GM19397 (cell line): ENCODE measurements around the gene C16orf92.

ENCODE experiments used
- ATAC-seq: cut with Tn5 transposase; IDR thresholded peaks from one replicate; pipeline ENCODE4 v1.9.1; 2021; ENCODE audit warnings: mild to moderate bottlenecking, moderate library complexity; ENCODE audit not compliant: unreplicated experiment

The C16orf92 gene

GRCh38 chr16:30053376-30054015, 30.5 kb downstream of the C16orf92 start:
- ATAC-seq, result peak; percentile 9

GRCh38 chr16:30054451-30054850, 31.5 kb downstream of the C16orf92 start:
- no peak for ATAC-seq

GRCh38 chr16:30054959-30055553, 32.1 kb downstream of the C16orf92 start:
- ATAC-seq, result no peak

- no peak for ATAC-seq
Observed at GRCh38 chr16:30060346-30060745, 37.3 kb downstream of the C16orf92 start.

- no peak for ATAC-seq
Observed at GRCh38 chr16:30060836-30061554, 38.0 kb downstream of the C16orf92 start.

- no peak for ATAC-seq
Observed at GRCh38 chr16:30063278-30063892, 40.4 kb downstream of the C16orf92 start.

GRCh38 chr16:30063893-30064728, 41.1 kb downstream of the C16orf92 start:
- no peak for ATAC-seq

GRCh38 chr16:30064729-30065101, 41.7 kb downstream of the C16orf92 start:
- peak; percentile 2 for ATAC-seq

- ATAC-seq, result peak; percentile 77
Observed at GRCh38 chr16:30065102-30065942, 42.3 kb downstream of the C16orf92 start, which contains the start of gene ALDOA. Gene ALDOA (plus strand): TSS chr16:30065760. CDS start chr16:30066898, 1,138 bp downstream.

GRCh38 chr16:30065943-30066760, 43.2 kb downstream of the C16orf92 start:
- peak; percentile 1 for ATAC-seq

- no peak for ATAC-seq
Observed at GRCh38 chr16:30066761-30067583, 44.0 kb downstream of the C16orf92 start.

GRCh38 chr16:30067584-30067916, 44.6 kb downstream of the C16orf92 start:
- ATAC-seq, result no peak

GRCh38 chr16:30068333-30068732, 45.3 kb downstream of the C16orf92 start:
- ATAC-seq, result no peak

- ATAC-seq, result no peak
Observed at GRCh38 chr16:30068750-30069610, 46.0 kb downstream of the C16orf92 start.

- ATAC-seq, result no peak
Observed at GRCh38 chr16:30069611-30070462, 46.8 kb downstream of the C16orf92 start.

GRCh38 chr16:30070490-30070889, 47.5 kb downstream of the C16orf92 start:
- ATAC-seq, result no peak
